ENCODE results near the gene SPRY1.

DNA sequence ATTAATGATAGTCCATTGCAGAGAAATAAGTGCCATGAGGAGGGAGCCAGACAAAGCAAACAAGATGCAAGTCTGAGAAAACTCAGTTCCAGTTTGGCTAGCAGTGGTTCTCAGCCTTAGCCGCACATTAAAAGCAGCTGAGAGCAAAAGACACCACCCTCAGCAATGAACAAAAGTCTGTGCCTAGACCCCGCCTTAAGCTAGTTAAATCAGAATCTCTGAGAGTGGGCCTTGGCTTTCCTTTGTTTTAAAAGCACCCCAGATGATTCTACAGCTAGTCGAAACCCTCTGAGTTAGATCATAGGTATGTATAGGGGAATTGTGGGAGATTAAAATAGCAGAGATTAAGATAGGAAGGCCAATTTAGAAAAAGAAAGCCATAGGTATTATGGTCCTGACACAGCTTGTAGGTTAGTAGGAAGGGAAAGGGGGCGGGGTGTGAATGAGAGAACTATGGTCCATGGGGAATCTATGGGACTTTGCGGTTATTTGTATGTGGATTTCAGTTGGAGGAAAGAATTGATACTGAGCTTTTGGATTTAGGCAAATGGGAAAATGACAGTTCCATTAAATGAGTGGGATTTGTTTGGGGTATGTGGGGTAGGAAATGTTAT, 12.0 kb downstream of the SPRY1 start:
- TF ChIP-seq, protein P1, sequence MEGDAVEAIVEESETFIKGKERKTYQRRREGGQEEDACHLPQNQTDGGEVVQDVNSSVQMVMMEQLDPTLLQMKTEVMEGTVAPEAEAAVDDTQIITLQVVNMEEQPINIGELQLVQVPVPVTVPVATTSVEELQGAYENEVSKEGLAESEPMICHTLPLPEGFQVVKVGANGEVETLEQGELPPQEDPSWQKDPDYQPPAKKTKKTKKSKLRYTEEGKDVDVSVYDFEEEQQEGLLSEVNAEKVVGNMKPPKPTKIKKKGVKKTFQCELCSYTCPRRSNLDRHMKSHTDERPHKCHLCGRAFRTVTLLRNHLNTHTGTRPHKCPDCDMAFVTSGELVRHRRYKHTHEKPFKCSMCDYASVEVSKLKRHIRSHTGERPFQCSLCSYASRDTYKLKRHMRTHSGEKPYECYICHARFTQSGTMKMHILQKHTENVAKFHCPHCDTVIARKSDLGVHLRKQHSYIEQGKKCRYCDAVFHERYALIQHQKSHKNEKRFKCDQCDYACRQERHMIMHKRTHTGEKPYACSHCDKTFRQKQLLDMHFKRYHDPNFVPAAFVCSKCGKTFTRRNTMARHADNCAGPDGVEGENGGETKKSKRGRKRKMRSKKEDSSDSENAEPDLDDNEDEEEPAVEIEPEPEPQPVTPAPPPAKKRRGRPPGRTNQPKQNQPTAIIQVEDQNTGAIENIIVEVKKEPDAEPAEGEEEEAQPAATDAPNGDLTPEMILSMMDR (IDR thresholded peaks at IDR 0.05) = no peak
- TF ChIP-seq POLR2A (IDR thresholded peaks at IDR 0.05) (no peak), POLR2AphosphoS5 (IDR thresholded peaks at IDR 0.05) (no peak)
